ENCODE data around the gene KCNQ1. TPM values are rescaled to one million over a fixed set of nuclear protein-coding genes. Genes with fewer than 3 reads are reported as not detected.
A peak's percentile ranks its signal among the peaks of the same experiment; 100 is the strongest.

The KCNQ1 gene
- total RNA-seq, 4 donors from 2014 or later: 2.6 to 12.7 (median 4.9) TPM

DNA sequence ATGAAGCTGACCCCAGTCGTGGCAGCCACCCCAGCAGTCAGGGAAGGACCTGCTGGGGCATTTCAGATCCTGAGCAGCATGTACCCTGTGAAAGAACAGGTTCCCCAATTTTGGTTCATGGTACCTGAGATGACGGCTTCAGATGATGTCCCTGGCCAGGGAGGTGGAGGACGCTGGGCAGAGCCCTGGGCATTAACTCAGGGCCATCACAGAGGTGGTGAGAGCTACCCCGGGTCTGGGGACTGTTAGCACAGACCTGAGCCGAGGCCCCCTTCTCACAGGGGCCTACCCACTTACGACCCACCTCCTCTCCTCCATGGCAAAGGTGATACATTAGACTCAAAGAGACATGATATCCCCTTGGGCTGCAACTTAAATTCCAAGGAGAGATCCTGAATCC is 372.6 kb downstream of the KCNQ1 start:
- Histone ChIP-seq H3K36me3 (no peaks in the 10 kb centered on the region), H3K4me3 (no peak overlapping the region), H3K9me3 (peaks cover 0 to 26% (median 0%) of the 10 kb centered on the region in 3 donors), H3K27me3 (no peaks in the 10 kb centered on the region), H3K27ac (peak overlapping the region in 3 of 4 donors; percentile 41 to 49 (median 46)), H3K4me1 (peaks cover 0 to 9% (median 7%) of the 10 kb centered on the region in 3 donors)
- 92 to 100% methylated on average over 2 to 5 of the region's 6 CpGs for WGBS, 2 donors (ENCODE audit: low coverage in 1 of 2)
- no peak for TF ChIP-seq POLR2A (IDR thresholded peaks at IDR 0.05)
- TF ChIP-seq, protein P1, sequence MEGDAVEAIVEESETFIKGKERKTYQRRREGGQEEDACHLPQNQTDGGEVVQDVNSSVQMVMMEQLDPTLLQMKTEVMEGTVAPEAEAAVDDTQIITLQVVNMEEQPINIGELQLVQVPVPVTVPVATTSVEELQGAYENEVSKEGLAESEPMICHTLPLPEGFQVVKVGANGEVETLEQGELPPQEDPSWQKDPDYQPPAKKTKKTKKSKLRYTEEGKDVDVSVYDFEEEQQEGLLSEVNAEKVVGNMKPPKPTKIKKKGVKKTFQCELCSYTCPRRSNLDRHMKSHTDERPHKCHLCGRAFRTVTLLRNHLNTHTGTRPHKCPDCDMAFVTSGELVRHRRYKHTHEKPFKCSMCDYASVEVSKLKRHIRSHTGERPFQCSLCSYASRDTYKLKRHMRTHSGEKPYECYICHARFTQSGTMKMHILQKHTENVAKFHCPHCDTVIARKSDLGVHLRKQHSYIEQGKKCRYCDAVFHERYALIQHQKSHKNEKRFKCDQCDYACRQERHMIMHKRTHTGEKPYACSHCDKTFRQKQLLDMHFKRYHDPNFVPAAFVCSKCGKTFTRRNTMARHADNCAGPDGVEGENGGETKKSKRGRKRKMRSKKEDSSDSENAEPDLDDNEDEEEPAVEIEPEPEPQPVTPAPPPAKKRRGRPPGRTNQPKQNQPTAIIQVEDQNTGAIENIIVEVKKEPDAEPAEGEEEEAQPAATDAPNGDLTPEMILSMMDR (IDR thresholded peaks at IDR 0.05): no peak
- TF ChIP-seq POLR2AphosphoS5 (IDR thresholded peaks at IDR 0.05): no peak
- TF ChIP-seq EP300 (IDR thresholded peaks at IDR 0.05): no peak
- ATAC-seq: no peak

DNA sequence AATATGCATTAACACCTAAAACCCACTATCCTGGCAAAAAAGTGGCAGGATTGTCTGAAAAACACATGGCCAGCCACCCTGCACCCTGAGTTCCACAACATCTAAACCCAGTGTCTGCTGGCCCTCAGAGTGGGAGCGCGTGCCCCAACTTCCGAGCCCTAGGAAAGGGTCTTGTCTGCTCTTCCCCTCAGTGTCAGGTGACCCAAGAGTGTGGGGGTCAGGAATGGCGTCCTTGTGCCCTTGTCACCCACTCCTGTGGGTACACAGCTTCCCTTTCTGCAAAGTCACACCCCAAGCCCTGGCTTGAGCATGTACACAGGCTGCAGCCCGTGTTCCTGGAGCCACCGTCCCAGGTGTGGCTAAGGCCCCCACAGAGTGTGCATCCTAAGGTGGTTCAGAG is 373.2 kb downstream of the KCNQ1 start:
- no peaks in the 10 kb centered on the region for H3K36me3 ChIP-seq
- no peaks in the 10 kb centered on the region for H3K27me3 ChIP-seq
- no peak for ATAC-seq
- peaks cover 0 to 3% (median 1%) of the 10 kb centered on the region in 3 donors for H3K4me1 ChIP-seq
- 88 to 95% methylated on average over 3 of the region's 6 CpGs for WGBS, 2 donors (ENCODE audit: low coverage in 1 of 2)
- H3K9me3 ChIP-seq: peaks cover 0 to 26% (median 0%) of the 10 kb centered on the region in 3 donors
- TF ChIP-seq, protein P1 (IDR thresholded peaks at IDR 0.05): no peak
- TF ChIP-seq EP300 (IDR thresholded peaks at IDR 0.05) (no peak), POLR2A (IDR thresholded peaks at IDR 0.05) (no peak), POLR2AphosphoS5 (IDR thresholded peaks at IDR 0.05) (no peak)
- no peak overlapping the region for H3K27ac ChIP-seq
- no peak overlapping the region for H3K4me3 ChIP-seq

DNA sequence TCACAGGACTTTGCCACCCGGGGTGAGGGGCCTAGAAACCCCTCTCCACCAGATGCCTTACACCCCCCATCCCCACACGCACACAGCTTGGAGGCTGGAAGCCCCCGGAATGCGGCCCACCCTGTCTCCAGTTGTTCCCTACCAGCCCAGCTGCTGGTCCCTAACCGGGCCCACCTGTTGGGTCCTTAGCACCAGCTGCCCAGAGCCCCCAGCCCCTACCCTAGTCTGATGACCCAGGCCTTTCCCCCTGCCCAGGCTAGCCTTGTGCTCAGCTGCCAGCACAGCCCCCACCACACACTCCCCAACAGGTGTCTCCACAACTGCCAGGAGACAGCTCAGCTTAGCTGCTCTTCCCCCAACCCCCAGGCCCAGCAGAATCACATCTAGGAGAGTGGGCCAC is 373.7 kb downstream of the KCNQ1 start:
- peaks cover 0 to 29% (median 0%) of the 10 kb centered on the region in 3 donors for H3K9me3 ChIP-seq
- TF ChIP-seq POLR2A (IDR thresholded peaks at IDR 0.05) (no peak), EP300 (IDR thresholded peaks at IDR 0.05) (no peak), POLR2AphosphoS5 (IDR thresholded peaks at IDR 0.05) (no peak)
- TF ChIP-seq, protein P1 (IDR thresholded peaks at IDR 0.05): no peak
- H3K27ac ChIP-seq: no peak overlapping the region
- ATAC-seq: no peak
- no peaks in the 10 kb centered on the region for H3K27me3 ChIP-seq
- no peaks in the 10 kb centered on the region for H3K4me1 ChIP-seq
- H3K4me3 ChIP-seq: no peak overlapping the region
- no CpG with 5 or more reads among the region's 5 CpGs for WGBS, 2 donors (ENCODE audit: low coverage in 1 of 2)
- H3K36me3 ChIP-seq: no peaks in the 10 kb centered on the region

DNA sequence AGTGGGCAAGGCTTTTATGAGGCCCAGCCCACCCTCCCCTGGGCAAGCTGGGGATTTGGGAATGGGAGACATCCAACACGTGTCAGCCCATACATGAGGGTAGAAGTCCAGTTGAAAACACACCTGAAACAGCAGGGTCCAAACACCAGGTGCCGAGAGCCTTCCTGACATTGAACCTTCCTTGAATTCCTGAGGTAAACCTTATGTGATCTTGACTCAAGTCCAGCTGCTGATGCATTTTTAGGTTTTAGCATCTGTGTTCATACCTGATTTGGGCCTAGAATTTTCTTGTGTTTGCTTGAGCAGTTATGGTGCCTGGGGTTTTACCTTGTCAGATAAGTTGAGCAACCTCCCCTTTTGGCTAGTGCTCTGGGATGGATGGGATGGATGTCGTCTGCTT is 374.5 kb downstream of the KCNQ1 start:
- no peak overlapping the region for H3K4me3 ChIP-seq
- TF ChIP-seq POLR2AphosphoS5 (IDR thresholded peaks at IDR 0.05) (no peak), POLR2A (IDR thresholded peaks at IDR 0.05) (no peak), EP300 (IDR thresholded peaks at IDR 0.05) (no peak)
- TF ChIP-seq, protein P1 (IDR thresholded peaks at IDR 0.05): no peak

DNA sequence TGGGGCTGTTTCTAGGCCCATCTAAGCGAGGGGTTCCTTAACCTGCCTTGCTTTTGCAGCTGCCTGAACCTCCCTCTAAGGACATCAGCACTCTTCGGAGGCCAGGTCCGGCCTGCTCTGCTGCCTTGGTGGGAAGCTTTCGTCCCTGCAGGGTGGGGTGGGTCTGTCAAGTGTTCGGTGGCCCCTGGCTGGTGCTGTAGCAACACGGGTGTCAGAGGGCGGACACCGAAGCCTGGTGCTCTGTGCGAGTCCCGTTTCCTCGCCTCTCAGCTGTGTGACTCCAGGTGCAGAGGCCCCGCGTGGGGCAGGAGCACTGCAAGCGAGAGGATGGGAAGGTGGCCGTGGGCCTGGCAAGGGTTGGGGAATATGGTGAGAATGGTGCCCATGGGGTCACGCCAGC is 376.2 kb downstream of the KCNQ1 start:
- Histone ChIP-seq H3K4me1 (peaks cover 0 to 19% (median 19%) of the 10 kb centered on the region in 3 donors), H3K36me3 (no peaks in the 10 kb centered on the region), H3K27me3 (no peaks in the 10 kb centered on the region), H3K4me3 (no peak overlapping the region), H3K9me3 (peaks cover 0 to 25% (median 0%) of the 10 kb centered on the region in 3 donors), H3K27ac (no peak overlapping the region)
- no peak for TF ChIP-seq POLR2A (IDR thresholded peaks at IDR 0.05)
- TF ChIP-seq EP300 (IDR thresholded peaks at IDR 0.05): no peak
- TF ChIP-seq, protein P1 (IDR thresholded peaks at IDR 0.05): no peak
- no peak for TF ChIP-seq POLR2AphosphoS5 (IDR thresholded peaks at IDR 0.05)
- no peak for ATAC-seq
- WGBS, 2 donors (ENCODE audit: low coverage in 1 of 2): no CpG with 5 or more reads among the region's 16 CpGs

More for the DNA sequence above, 374.5 kb downstream of the KCNQ1 start:
- H3K4me1 ChIP-seq: peaks cover 0 to 3% (median 3%) of the 10 kb centered on the region in 3 donors
- WGBS, 2 donors (ENCODE audit: low coverage in 1 of 2): 91 to 100% methylated on average over 2 to 3 of the region's 3 CpGs
- ATAC-seq: no peak
- H3K9me3 ChIP-seq: peaks cover 0 to 30% (median 0%) of the 10 kb centered on the region in 3 donors
- no peak overlapping the region for H3K27ac ChIP-seq
- H3K36me3 ChIP-seq: no peaks in the 10 kb centered on the region
- no peaks in the 10 kb centered on the region for H3K27me3 ChIP-seq

Measured in gastroesophageal sphincter (tissue), 4 donors.